HG03571 (cell line): Measurements from ENCODE around the gene CRADD.
"Not testable (repeated sequence)": the region's sequence is repeated elsewhere in the genome, so short reads cannot be mapped to it uniquely, and the experiment has no call there.

Source experiments
- ATAC-seq: cut with Tn5 transposase; IDR thresholded peaks from one replicate; pipeline ENCODE4 v1.9.1; 2021; ENCODE audit not compliant: unreplicated experiment

CRADD gene

GRCh38 chr12:93677195-93678064 is at the start of gene CRADD:
CRADD (plus strand) TSS chr12:93677375.
- ATAC-seq, result peak; percentile 95

GRCh38 chr12:93632383-93632782 is 44.8 kb upstream of the CRADD start:
- ATAC-seq, result no peak

GRCh38 chr12:93634416-93634815 is 42.8 kb upstream of the CRADD start:
- ATAC-seq, result no peak

GRCh38 chr12:93636708-93637107 is 40.5 kb upstream of the CRADD start:
- no peak for ATAC-seq

GRCh38 chr12:93638095-93638494 is 39.1 kb upstream of the CRADD start:
- ATAC-seq, result no peak

- no peak for ATAC-seq
Observed at GRCh38 chr12:93638954-93639353, 38.2 kb upstream of the CRADD start.

GRCh38 chr12:93639406-93639805 is 37.8 kb upstream of the CRADD start:
- ATAC-seq, result no peak

GRCh38 chr12:93641380-93641779 is 35.8 kb upstream of the CRADD start:
- not testable (repeated sequence) for ATAC-seq

GRCh38 chr12:93642751-93643150 is 34.4 kb upstream of the CRADD start:
- no peak for ATAC-seq

- no peak for ATAC-seq
Observed at GRCh38 chr12:93645702-93646101, 31.5 kb upstream of the CRADD start.

- no peak for ATAC-seq
Observed at GRCh38 chr12:93650626-93651025, 26.5 kb upstream of the CRADD start.

GRCh38 chr12:93653079-93653478 is 24.1 kb upstream of the CRADD start:
- ATAC-seq, result peak; percentile 51

GRCh38 chr12:93653712-93654111 is 23.5 kb upstream of the CRADD start:
- ATAC-seq, result no peak

GRCh38 chr12:93654421-93654820 is 22.8 kb upstream of the CRADD start:
- ATAC-seq, result no peak

- ATAC-seq, result no peak
Observed at GRCh38 chr12:93657071-93657470, 20.1 kb upstream of the CRADD start.

GRCh38 chr12:93661021-93661420 is 16.2 kb upstream of the CRADD start:
- ATAC-seq, result no peak

GRCh38 chr12:93663006-93663728 is 14.0 kb upstream of the CRADD start:
- ATAC-seq, result no peak

GRCh38 chr12:93663729-93664084 is 13.5 kb upstream of the CRADD start:
- no peak for ATAC-seq

GRCh38 chr12:93664573-93665138 is 12.5 kb upstream of the CRADD start:
- ATAC-seq, result no peak

GRCh38 chr12:93667672-93668071 is 9.5 kb upstream of the CRADD start:
- no peak for ATAC-seq

- peak; percentile 78 for ATAC-seq
Observed at GRCh38 chr12:93668919-93669418, 8.2 kb upstream of the CRADD start.

GRCh38 chr12:93669452-93669851 is 7.7 kb upstream of the CRADD start:
- no peak for ATAC-seq
